NCI-H510A treated with DMSO at 0.1 percent for 48 hours (cell line): ENCODE results near the gene TAPBPL.
"Not testable (repeated sequence)": the region's sequence is repeated elsewhere in the genome, so short reads cannot be mapped to it uniquely, and the experiment has no call there.

Source experiments
- DNase-seq: peaks from one replicate; lab custom pipeline; 2025; lab: John Stamatoyannopoulos, UW

TAPBPL gene, protein sequence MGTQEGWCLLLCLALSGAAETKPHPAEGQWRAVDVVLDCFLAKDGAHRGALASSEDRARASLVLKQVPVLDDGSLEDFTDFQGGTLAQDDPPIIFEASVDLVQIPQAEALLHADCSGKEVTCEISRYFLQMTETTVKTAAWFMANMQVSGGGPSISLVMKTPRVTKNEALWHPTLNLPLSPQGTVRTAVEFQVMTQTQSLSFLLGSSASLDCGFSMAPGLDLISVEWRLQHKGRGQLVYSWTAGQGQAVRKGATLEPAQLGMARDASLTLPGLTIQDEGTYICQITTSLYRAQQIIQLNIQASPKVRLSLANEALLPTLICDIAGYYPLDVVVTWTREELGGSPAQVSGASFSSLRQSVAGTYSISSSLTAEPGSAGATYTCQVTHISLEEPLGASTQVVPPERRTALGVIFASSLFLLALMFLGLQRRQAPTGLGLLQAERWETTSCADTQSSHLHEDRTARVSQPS

DNA sequence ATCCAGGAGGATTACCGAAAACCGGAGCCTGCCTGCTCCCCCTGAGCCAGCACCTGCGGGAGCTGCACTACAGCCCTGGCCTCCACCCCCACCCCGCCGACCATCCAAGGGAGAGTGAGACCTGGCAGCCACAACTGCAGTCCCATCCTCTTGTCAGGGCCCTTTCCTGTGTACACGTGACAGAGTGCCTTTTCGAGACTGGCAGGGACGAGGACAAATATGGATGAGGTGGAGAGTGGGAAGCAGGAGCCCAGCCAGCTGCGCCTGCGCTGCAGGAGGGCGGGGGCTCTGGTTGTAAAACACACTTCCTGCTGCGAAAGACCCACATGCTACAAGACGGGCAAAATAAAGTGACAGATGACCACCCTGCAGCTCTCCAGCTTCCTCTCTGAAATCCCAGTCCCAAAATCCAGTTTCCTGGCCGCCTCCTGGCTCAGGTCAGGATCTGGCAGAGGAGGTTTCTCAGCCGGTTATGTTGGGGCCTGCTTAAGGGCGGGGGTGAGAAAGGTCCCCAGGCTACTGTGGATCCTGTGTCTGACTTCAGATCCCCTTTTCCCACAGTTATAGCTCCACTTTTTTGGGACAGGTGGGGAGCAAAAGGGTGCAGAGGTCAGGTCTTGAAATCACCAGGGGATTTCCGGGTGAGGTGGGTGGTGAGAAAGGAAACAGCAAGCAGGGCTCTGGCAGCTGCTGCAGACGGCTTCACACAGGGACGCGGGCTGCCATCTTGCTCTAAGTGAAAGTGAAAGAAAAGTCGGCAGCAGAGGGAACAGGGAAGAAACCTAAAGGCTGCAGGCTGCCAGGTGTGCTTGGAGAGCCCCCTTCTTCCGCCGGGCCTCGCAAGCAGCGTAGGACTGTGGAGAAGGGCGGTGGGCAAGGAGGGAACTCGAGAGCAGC lies at the start of gene TAPBPL:
Gene TAPBPL, plus strand, starts transcription at position 695 of the 897 bp plus-strand sequence. CDS start 207 bp downstream, outside the sequence.
- peak; percentile 89 for DNase-seq

DNA sequence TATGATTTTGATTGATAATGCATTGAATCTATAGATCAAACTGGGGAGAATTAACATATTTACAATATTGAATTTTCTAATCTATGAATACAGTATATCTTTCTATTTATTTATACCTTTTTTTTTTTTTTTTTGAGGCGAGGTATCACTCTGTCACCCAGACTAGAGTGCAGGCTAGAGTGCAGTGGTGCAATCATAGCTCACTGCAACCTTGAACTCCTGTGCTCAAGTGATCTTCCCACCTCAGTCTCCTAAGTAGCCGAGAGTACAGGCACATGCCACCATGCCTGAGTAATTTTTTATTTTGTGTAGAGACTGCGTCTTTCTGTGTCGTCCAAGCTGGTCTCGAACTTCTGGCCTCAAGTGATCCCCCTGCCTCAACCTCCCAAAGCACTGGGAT lies 47.5 kb upstream of the TAPBPL start:
- no peak for DNase-seq

DNA sequence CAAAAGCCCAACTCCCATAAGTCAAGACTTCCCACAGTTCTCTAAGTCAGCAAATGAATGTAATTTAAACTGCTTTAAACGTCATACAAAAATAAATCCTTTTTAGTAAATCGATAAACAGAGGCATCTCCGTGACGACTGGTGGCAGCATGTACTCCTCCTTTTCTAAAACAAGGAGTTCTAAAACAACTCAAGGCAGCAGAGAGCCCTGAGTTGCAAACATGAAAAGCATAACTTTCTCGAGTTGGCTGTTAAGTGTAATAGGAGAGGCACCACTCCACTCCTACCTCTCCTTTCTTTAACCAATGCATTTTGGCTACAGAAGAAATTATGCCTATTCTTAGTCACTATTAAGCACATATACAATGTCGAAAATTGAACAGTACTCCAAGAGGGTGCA lies 45.9 kb upstream of the TAPBPL start:
- no peak for DNase-seq

GRCh38 chr12:6407236-6407954 lies 44.4 kb upstream of the TAPBPL start:
- peak; percentile 34 for DNase-seq

GRCh38 chr12:6416596-6416995 lies 35.2 kb upstream of the TAPBPL start:
- no peak for DNase-seq

GRCh38 chr12:6418796-6419195 lies 33.0 kb upstream of the TAPBPL start:
- no peak for DNase-seq

DNA sequence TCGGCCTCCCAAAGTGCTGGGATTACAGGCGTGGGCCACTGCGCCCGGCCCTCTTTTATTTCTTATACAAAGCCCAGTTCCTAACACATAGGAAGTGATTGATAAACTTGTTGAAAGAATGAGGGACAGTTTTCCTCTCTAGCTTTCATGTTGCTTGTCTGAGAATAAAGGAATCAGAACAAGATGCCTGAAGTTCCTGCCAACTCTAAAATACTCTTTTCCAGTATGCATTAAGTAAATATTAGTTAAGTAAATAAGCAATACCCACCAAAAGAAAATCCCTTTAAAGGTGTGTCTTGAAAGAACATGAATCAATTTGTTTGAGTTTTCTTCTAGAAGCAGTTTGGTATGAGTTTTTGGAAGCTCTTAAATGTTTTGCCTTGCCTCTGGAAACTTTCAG lies 31.5 kb upstream of the TAPBPL start:
- DNase-seq: no peak

- peak; percentile 64 for DNase-seq
Observed at GRCh38 chr12:6423267-6424007, 28.4 kb upstream of the TAPBPL start.

- no peak for DNase-seq
Observed at GRCh38 chr12:6424008-6424347, 27.9 kb upstream of the TAPBPL start.

DNA sequence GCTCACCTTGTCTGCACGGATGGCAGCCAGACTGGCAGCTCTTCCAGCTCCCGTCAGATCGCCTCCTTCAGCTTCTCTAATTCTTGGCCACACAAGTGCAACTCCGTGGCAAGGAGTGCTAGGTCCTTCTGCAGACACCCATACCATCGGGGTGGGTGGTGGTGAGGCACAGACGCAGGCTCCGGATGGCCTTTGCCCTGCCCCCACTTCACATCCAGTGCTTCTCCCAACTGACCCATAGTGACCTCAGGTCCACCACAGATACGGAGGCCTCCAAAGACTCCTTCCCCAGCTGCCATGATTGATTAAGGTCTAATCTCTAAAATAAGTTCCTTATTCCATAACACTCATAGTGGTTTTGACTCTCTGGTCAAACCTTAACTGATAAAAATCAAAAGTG lies 27.0 kb upstream of the TAPBPL start:
- DNase-seq: no peak

- DNase-seq: no peak
Observed at GRCh38 chr12:6425590-6426531, 26.0 kb upstream of the TAPBPL start.

DNA sequence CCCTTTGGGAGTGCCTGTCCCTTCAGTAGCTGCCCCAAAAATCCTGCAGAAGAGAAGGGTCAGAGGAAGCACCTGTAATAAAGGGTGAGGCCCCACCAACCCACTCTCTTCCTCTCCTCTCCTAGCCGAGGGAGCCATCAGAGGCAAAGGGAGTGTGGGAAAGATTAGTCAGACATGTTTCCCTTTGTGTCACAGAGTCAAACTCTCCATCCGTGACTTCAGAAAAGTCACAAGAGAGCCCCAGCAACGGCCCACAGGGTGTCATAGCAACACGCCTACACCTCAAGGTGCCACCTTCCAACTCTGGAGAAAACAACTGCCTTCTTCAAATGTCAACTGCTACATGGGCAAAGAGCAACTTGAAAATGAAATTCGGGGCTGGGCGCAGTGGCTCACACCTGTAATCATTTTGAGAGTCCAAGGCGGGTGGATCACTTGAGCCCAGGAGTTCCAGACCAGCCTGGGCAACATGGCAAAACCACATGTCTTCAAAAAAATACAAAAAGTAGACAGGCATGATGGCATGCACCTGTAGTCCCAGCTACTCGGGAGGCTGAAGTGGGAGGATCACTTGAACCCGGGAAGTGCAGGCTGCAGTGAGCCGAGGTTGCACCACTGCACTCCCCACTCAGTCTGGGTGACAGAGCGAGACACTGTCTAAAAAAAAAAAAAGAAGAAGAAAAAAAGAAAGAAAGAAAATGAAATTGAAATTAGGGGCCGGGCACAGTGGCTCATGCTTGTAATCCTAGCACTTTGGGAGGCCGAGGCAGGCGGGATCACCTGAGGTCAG lies 24.8 kb upstream of the TAPBPL start:
- no peak for DNase-seq

GRCh38 chr12:6427796-6428195 lies 24.0 kb upstream of the TAPBPL start:
- DNase-seq: not testable (repeated sequence)

- DNase-seq: no peak
Observed at GRCh38 chr12:6428326-6428725, 23.5 kb upstream of the TAPBPL start.

GRCh38 chr12:6430124-6430989 lies 21.5 kb upstream of the TAPBPL start:
- peak; percentile 21 for DNase-seq

DNA sequence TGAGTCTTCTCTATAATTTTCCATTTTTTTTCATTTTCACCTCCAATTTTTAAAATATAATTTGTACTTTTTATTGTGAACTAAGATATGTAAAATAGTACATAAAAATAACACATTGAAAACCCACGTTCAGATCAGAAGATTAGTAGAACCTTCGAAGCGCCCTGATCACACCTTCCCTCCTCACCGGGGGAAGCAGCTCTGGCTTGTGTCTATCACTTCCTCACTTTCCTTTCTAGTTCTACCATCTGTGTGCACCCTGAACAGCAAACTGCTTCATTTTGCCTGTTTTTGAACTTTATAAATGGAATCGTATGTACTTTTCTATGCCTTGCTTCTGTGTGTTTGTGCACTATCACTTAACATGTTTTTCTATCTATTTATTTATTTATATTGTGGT lies 18.9 kb upstream of the TAPBPL start:
- DNase-seq: no peak

GRCh38 chr12:6434205-6435140 lies 17.4 kb upstream of the TAPBPL start:
- DNase-seq: no peak
